GM12878 (cell line): Measurements from ENCODE around the gene SMPDL3B. TPM values are rescaled to one million over a fixed set of nuclear protein-coding genes. Genes with fewer than 3 reads are reported as not detected.
A peak's percentile ranks its signal among the peaks of the same experiment; 100 is the strongest.

Source experiments
- BCL11A ChIP-seq: IDR thresholded peaks from 2 replicates; pipeline ENCODE4 v1.6.1; 2011; ENCODE audit warnings: low read depth, low read length
- ETV6 ChIP-seq, 2 experiments: fragments of 450-650 bp in 1 of 2; IDR thresholded peaks in 1 of 2; conservative IDR thresholded peaks in 1 of 2; 2 replicates each; pipeline ENCODE4 v1.6.1; 2014; ENCODE audit warnings: antibody characterized with exemption in 1 of 2, borderline replicate concordance in 1 of 2, low read depth in 1 of 2, mild to moderate bottlenecking in 1 of 2, moderate library complexity in 1 of 2
- KAT2A ChIP-seq: conservative IDR thresholded peaks from 2 replicates; pipeline ENCODE4 v1.6.1; 2011; ENCODE audit warnings: low read depth, low read length; ENCODE audit not compliant: control insufficient read depth
- MTA3 ChIP-seq: IDR thresholded peaks from 2 replicates; pipeline ENCODE4 v1.6.1; 2012; ENCODE audit warnings: low read length, inconsistent platforms, borderline replicate concordance
- NR2C1 ChIP-seq: fragments of 450-650 bp; IDR thresholded peaks from 2 replicates; pipeline ENCODE4 v1.6.1; 2017; ENCODE audit warnings: antibody characterized with exemption, mild to moderate bottlenecking, moderate library complexity
- NR2F1 ChIP-seq: fragments of 450-650 bp; conservative IDR thresholded peaks from 2 replicates; pipeline ENCODE4 v1.6.1; 2017; ENCODE audit warnings: mild to moderate bottlenecking
- RUNX3 ChIP-seq: IDR thresholded peaks from 2 replicates; pipeline ENCODE4 v1.6.1; 2012; ENCODE audit warnings: low read length, inconsistent platforms
- SIX5 ChIP-seq: IDR thresholded peaks from 2 replicates; pipeline ENCODE4 v1.6.1; 2011; ENCODE audit warnings: mild to moderate bottlenecking, low read depth, low read length, moderate library complexity; ENCODE audit not compliant: severe bottlenecking
- TCF12 ChIP-seq: IDR thresholded peaks from 2 replicates; pipeline ENCODE4 v1.6.1; 2011; ENCODE audit warnings: low read depth, mild to moderate bottlenecking, low read length
- polyA plus RNA-seq, 11 experiments: library from polyadenylated mRNA; depleted of rRNA in 4 of 11; unstranded in 6 of 11; stranded (reverse) in 5 of 11; fragments of >200 nt; fragmentation: Nextera tagmentation in 4 of 11; fragmentation: Illumina TruSeq in 1 of 11; extraction: Ambion mirVana in 4 of 11; extraction: Trizol in 1 of 11; gene quantifications; 1 replicate in 1 of 11; 2 replicates in 10 of 11; pipeline versions ENCODE4 v1.2.1 to v1.2.3, GENCODE V29; 2011 to 2016; ENCODE audit warnings: inconsistent platforms in 2 of 11, missing spikeins in 2 of 11, low read depth in 1 of 11
- total RNA-seq, 4 experiments: library from RNA; depleted of rRNA in 3 of 4; stranded (reverse); fragments of >200 nt in 3 of 4; fragmentation: Illumina TruSeq in 1 of 4; extraction: Trizol in 1 of 4; gene quantifications; 2 replicates each; pipeline versions ENCODE4 v1.2.1 to v1.2.3, GENCODE V29; 2013 to 2021
- TF ChIP-seq, protein P1 (sequence below): fragments of 450-650 bp; IDR thresholded peaks from 2 replicates; pipeline ENCODE4 v1.6.1; 2016; ENCODE audit warnings: mild to moderate bottlenecking
- TF ChIP-seq, protein P2 (sequence below): fragments of 450-650 bp; IDR thresholded peaks from 2 replicates; pipeline ENCODE4 v1.6.1; 2016; ENCODE audit warnings: mild to moderate bottlenecking
- TF ChIP-seq, protein P3 (sequence below): fragments of 450-650 bp; IDR thresholded peaks from 2 replicates; pipeline ENCODE4 v1.6.1; 2017; ENCODE audit warnings: antibody characterized with exemption, mild to moderate bottlenecking, moderate library complexity
- TF ChIP-seq, protein P4 (sequence below): fragments of 450-650 bp; IDR thresholded peaks from 2 replicates; pipeline ENCODE4 v1.6.1; 2017; ENCODE audit warnings: low read depth, mild to moderate bottlenecking, moderate library complexity
- TF ChIP-seq, protein P5 (sequence below): IDR thresholded peaks from 2 replicates; pipeline ENCODE4 v1.6.1; 2011; ENCODE audit warnings: borderline replicate concordance, low read depth, mild to moderate bottlenecking, moderate library complexity, mixed read lengths, low read length; ENCODE audit not compliant: insufficient read depth; ENCODE audit errors: extremely low read length
- TF ChIP-seq, protein P6 (sequence below): fragments of 450-650 bp; IDR thresholded peaks from 2 replicates; pipeline ENCODE4 v1.6.1; 2017; ENCODE audit warnings: borderline replicate concordance
- TF ChIP-seq, protein P7 (sequence below): IDR thresholded peaks from 2 replicates; pipeline ENCODE4 v1.6.1; 2011; ENCODE audit warnings: mild to moderate bottlenecking, low read depth, low read length, moderate library complexity; ENCODE audit not compliant: insufficient replicate concordance

The SMPDL3B gene
- total and polyA plus RNA-seq, 10 of the 15 experiments (the other 5 are each of a cell fraction or from before 2014, with no cell fraction given) = 0.56 to 2.7 (median 1.0) TPM

DNA sequence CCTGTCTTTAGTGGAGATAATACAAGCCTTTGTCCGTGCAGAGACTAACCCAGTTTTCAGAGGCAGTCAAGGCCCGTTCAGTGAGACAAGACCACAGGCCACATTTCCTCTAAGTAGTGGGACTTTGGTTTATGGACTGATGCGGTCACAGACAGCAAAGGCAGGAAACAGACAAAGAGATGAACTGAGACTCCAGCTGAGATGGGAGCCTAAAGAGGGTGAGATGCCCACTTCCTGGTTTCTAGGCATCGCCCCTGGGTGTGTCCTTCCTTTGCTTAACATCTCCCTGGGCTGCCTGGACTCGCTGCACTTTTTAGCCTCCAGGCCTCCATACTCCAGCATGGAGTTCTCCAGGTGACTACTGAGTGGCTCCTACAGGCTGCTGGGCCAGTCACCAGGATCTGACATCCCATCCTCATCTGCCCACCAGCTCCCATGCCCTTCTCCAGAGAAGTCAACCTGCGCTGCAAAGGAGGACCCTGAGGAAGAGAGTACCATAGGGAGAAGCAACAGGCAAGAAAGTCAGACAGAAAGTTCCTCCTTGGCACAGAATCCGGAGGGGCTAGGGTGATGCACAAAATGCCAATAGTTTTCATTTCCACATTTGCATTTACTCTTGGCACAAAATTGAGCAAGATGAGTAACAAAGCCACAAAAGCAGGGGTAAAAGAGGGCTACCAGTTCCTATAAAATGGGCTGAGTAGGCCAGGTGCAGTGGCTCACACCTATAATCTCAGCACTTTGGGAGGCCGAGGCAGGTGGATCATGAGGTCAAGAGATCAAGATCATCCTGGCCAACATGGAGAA is 47.4 kb upstream of the SMPDL3B start (continued):
- TF ChIP-seq RUNX3 (peak; percentile 95), NR2C1 (no peak), ETV6 (conservative IDR thresholded peaks at IDR 0.05 in 1 of 2, IDR thresholded peaks at IDR 0.05 in 1 of 2; ENCODE audit: borderline replicate concordance in 1 of 2, low read depth in 1 of 2) (peak in 1 of 2 experiments; percentile 72; a peak in 1 of 4 replicates), SIX5 (no peak), NR2F1 (no peak), BCL11A (no peak; the same call in 1 of the 2 replicates), TCF12 (no peak), KAT2A (no peak), MTA3 (peak; percentile 77; the same call in 1 of the 2 replicates)
- TF ChIP-seq, protein P1, sequence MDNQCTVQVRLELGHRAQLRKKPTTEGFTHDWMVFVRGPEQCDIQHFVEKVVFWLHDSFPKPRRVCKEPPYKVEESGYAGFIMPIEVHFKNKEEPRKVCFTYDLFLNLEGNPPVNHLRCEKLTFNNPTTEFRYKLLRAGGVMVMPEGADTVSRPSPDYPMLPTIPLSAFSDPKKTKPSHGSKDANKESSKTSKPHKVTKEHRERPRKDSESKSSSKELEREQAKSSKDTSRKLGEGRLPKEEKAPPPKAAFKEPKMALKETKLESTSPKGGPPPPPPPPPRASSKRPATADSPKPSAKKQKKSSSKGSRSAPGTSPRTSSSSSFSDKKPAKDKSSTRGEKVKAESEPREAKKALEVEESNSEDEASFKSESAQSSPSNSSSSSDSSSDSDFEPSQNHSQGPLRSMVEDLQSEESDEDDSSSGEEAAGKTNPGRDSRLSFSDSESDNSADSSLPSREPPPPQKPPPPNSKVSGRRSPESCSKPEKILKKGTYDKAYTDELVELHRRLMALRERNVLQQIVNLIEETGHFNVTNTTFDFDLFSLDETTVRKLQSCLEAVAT = peak; percentile 46; the same call in 1 of the 2 replicates
- TF ChIP-seq, protein P2, sequence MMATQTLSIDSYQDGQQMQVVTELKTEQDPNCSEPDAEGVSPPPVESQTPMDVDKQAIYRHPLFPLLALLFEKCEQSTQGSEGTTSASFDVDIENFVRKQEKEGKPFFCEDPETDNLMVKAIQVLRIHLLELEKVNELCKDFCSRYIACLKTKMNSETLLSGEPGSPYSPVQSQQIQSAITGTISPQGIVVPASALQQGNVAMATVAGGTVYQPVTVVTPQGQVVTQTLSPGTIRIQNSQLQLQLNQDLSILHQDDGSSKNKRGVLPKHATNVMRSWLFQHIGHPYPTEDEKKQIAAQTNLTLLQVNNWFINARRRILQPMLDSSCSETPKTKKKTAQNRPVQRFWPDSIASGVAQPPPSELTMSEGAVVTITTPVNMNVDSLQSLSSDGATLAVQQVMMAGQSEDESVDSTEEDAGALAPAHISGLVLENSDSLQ = no peak
- TF ChIP-seq, protein P3, sequence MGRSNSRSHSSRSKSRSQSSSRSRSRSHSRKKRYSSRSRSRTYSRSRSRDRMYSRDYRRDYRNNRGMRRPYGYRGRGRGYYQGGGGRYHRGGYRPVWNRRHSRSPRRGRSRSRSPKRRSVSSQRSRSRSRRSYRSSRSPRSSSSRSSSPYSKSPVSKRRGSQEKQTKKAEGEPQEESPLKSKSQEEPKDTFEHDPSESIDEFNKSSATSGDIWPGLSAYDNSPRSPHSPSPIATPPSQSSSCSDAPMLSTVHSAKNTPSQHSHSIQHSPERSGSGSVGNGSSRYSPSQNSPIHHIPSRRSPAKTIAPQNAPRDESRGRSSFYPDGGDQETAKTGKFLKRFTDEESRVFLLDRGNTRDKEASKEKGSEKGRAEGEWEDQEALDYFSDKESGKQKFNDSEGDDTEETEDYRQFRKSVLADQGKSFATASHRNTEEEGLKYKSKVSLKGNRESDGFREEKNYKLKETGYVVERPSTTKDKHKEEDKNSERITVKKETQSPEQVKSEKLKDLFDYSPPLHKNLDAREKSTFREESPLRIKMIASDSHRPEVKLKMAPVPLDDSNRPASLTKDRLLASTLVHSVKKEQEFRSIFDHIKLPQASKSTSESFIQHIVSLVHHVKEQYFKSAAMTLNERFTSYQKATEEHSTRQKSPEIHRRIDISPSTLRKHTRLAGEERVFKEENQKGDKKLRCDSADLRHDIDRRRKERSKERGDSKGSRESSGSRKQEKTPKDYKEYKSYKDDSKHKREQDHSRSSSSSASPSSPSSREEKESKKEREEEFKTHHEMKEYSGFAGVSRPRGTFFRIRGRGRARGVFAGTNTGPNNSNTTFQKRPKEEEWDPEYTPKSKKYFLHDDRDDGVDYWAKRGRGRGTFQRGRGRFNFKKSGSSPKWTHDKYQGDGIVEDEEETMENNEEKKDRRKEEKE = no peak
- TF ChIP-seq, protein P4, sequence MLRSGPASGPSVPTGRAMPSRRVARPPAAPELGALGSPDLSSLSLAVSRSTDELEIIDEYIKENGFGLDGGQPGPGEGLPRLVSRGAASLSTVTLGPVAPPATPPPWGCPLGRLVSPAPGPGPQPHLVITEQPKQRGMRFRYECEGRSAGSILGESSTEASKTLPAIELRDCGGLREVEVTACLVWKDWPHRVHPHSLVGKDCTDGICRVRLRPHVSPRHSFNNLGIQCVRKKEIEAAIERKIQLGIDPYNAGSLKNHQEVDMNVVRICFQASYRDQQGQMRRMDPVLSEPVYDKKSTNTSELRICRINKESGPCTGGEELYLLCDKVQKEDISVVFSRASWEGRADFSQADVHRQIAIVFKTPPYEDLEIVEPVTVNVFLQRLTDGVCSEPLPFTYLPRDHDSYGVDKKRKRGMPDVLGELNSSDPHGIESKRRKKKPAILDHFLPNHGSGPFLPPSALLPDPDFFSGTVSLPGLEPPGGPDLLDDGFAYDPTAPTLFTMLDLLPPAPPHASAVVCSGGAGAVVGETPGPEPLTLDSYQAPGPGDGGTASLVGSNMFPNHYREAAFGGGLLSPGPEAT = 0 out of 2 replicates have a peak, but pooled peaks have one; percentile 41
- TF ChIP-seq, protein P5, sequence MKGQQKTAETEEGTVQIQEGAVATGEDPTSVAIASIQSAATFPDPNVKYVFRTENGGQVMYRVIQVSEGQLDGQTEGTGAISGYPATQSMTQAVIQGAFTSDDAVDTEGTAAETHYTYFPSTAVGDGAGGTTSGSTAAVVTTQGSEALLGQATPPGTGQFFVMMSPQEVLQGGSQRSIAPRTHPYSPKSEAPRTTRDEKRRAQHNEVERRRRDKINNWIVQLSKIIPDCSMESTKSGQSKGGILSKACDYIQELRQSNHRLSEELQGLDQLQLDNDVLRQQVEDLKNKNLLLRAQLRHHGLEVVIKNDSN = no peak
- TF ChIP-seq, protein P6, sequence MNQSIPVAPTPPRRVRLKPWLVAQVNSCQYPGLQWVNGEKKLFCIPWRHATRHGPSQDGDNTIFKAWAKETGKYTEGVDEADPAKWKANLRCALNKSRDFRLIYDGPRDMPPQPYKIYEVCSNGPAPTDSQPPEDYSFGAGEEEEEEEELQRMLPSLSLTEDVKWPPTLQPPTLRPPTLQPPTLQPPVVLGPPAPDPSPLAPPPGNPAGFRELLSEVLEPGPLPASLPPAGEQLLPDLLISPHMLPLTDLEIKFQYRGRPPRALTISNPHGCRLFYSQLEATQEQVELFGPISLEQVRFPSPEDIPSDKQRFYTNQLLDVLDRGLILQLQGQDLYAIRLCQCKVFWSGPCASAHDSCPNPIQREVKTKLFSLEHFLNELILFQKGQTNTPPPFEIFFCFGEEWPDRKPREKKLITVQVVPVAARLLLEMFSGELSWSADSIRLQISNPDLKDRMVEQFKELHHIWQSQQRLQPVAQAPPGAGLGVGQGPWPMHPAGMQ = no peak
- TF ChIP-seq, protein P7, sequence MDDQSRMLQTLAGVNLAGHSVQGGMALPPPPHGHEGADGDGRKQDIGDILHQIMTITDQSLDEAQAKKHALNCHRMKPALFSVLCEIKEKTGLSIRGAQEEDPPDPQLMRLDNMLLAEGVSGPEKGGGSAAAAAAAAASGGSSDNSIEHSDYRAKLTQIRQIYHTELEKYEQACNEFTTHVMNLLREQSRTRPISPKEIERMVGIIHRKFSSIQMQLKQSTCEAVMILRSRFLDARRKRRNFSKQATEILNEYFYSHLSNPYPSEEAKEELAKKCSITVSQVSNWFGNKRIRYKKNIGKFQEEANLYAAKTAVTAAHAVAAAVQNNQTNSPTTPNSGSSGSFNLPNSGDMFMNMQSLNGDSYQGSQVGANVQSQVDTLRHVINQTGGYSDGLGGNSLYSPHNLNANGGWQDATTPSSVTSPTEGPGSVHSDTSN = no peak
